Epithelial cell of alveolus of lung (primary cell): ENCODE measurements around the gene KCNN3. TPM values are rescaled to one million over a fixed set of nuclear protein-coding genes. Genes with fewer than 3 reads are reported as not detected.

Source experiments
- total RNA-seq: library from RNA; depleted of rRNA; stranded (reverse); fragments of >200 nt; gene quantifications from 2 replicates; pipeline ENCODE4 v1.2.1, GENCODE V29; 2015

The KCNN3 gene
- 0.13 and 0.32 TPM in 2 replicates for total RNA-seq

GRCh38 chr1:154870115-154870571 lies at the start of gene KCNN3:
TSS of gene KCNN3 (minus strand) at chr1:154870281. CDS start at chr1:154869964, 317 bp downstream.

Other genes with a start within 250 kb of the KCNN3 start
- 3.8 and 7.0 TPM in 2 replicates for gene PMVK, start 66.4 kb upstream of the KCNN3 start, total RNA-seq
- 67.4 and 92.9 TPM in 2 replicates for gene PBXIP1, start 85.8 kb upstream of the KCNN3 start, total RNA-seq
- gene PYGO2, start 91.5 kb upstream of the KCNN3 start, total RNA-seq = 20.4 and 26.2 TPM in 2 replicates
- 188 and 278 TPM in 2 replicates for gene SHC1, start 100.5 kb upstream of the KCNN3 start, total RNA-seq
- gene CKS1B, start 104.4 kb upstream of the KCNN3 start, total RNA-seq = 43.8 and 135 TPM in 2 replicates
- gene FLAD1, start 113.1 kb upstream of the KCNN3 start, total RNA-seq = 27.4 and 30.3 TPM in 2 replicates
- gene LENEP, start 123.3 kb upstream of the KCNN3 start, total RNA-seq = not detected in 2 replicates
- gene ZBTB7B, start 132.5 kb upstream of the KCNN3 start, total RNA-seq = 18.7 and 19.7 TPM in 2 replicates
- not detected in 2 replicates for gene DCST2, start 163.5 kb upstream of the KCNN3 start, total RNA-seq
- not detected in 2 replicates for gene DCST1, start 163.5 kb upstream of the KCNN3 start, total RNA-seq
- 33.1 and 81.6 TPM in 2 replicates for gene ADAM15, start 181.0 kb upstream of the KCNN3 start, total RNA-seq
- gene EFNA4, start 193.5 kb upstream of the KCNN3 start, total RNA-seq = 10.2 and 11.7 TPM in 2 replicates
- gene EFNA3, start 208.6 kb upstream of the KCNN3 start, total RNA-seq = 1.7 and 1.9 TPM in 2 replicates